Measurements from ENCODE around the gene GRID1.
A peak's percentile ranks its signal among the peaks of the same experiment; 100 is the strongest.

GRID1 gene

GRCh38 chr10:86265236-86265894 is 101.2 kb downstream of the GRID1 start:
- DNase-seq = peak in 1 of 2 donors; percentile 17

DNA sequence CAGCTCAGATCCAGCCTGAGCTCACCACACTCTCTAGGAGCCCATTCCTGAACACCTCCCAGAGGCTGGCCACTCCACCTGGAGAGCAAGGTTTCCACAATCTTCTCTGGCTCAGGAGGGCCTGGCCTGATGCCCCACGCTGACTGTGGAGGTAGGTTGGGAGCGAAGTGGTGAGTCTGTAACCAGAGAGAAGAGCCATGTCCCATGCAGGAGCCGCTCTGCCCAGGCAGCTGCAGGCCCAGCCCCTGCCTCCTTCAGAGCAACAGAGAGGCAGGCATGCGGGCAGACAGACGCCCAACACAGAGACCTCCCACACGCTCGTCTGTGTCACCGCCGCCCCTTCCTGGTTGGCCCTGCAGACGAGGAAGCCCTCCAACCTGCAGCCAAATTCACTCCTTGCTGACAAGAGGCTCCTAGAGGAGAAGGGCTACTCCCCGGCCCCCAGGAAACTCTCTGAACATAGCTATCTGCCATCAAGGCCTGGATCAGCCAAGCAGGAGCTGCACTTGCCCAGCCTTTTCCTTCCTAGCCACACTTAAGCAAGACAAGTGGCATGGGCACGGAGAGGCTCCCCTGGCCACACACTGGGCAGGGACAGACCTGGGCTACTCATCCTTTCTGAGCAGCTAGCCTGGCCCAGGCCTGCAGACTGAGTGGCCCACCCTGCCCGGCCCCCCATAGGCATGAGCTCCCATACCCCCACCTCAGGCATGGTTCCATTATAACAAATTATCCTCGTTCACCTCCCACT is 101.9 kb downstream of the GRID1 start:
- DNase-seq = no peak

DNA sequence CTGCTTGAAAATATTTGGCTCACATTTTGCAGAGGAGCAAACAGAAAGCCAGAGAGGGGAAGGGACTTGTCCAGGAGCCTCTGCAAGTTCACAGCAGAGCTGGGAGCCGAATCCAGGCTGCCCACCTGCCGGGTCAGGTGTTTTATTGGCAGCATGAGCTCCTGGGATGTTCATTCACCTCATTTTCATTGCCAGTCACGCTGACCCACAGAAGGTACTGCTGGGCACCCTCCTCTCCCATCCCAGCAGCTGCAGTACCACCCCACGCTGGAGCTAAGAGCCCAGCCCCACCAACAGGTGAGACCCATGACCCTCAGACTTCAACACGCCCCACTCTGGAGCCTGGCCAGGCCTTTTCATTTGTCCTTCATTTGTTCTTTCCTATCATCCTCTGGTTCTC is 102.7 kb downstream of the GRID1 start:
- no peak for DNase-seq

GRCh38 chr10:86263209-86263608 is 103.4 kb downstream of the GRID1 start:
- no peak for DNase-seq

DNA sequence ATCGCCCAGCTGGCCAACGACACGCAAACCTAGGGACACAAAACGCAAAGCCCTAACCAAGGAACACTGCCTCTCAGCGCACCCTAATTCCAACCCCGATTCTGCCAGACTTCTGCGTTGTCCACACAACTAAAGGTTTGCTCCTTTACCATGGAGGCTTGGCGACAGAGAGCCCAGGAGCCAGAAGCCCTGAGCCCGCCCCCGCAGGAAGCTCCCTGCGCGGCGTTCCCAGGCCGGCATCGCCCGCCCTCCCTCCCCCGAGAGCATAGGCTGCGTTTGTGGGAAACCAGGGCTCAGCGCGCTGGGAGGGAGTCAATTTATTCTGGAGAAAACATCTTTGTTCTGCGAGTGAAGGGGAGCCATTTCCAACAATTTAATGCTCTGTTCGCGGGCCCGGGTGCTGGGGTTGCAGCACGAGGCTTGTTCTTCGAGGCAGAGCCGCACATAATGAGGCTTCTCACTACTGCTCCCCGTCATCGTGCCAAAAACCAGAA is 103.9 kb downstream of the GRID1 start:
- no peak for DNase-seq

- peak in 1 of 2 donors; percentile 23 for DNase-seq
Observed at GRCh38 chr10:86261941-86262687, 104.5 kb downstream of the GRID1 start.

GRCh38 chr10:86261470-86261869 is 105.1 kb downstream of the GRID1 start:
- DNase-seq = no peak

GRCh38 chr10:86260564-86260963 is 106.0 kb downstream of the GRID1 start:
- DNase-seq = no peak

DNA sequence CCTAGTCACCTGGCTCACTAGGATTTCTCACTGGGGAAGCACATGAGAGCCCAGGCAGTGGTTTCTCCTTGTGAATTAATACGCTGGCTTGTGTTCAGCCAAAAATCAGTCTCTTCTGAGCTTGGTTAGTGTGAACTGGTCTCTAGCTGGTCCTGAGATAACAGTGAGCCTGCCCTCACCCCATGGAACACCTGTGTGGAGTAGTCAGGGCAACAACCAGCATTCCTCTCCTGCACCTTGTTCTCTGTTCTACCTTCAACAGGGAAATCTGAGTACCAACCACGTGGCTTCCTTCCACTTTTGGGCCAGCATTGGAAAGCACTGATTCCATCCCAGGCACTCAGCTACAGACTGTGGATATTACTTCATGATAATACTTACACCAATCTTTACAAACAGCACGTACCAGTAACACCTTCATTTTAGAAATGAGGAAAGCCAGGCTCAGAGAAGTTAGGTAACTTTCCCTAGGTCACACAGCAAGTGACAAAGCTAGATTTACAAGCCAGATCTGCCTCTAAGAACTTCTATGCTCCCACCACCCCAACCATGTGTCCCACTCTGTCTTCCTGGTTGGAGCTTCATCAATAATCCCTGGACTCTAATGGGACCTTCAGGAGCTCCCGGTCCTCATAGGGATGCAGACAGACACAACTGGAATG is 106.6 kb downstream of the GRID1 start:
- no peak for DNase-seq

GRCh38 chr10:86258941-86259340 is 107.7 kb downstream of the GRID1 start:
- DNase-seq = no peak

- peak in 1 of 2 donors; percentile 17 for DNase-seq
Observed at GRCh38 chr10:86258499-86258898, 108.1 kb downstream of the GRID1 start.

DNA sequence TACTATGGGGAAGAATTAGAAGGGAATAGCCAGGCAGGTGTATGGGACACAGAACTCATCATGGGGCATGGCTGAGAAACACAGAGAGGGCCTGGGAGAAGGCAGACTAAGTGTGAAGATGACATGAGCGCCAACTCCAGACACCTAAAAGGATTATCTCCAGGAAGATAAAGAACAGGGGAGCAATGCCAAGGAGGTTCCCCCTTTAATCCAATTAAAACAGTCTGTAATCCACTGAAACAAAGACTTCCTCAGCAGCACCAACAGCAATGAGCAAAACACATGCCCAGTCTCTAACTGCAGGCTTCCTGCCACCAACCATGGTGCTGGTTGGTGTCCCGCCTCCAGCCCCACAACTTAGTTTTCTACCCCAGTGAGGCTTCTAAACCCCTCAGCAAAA is 108.9 kb downstream of the GRID1 start:
- DNase-seq = no peak

- no peak for DNase-seq
Observed at GRCh38 chr10:86256690-86257315, 109.8 kb downstream of the GRID1 start.

DNA sequence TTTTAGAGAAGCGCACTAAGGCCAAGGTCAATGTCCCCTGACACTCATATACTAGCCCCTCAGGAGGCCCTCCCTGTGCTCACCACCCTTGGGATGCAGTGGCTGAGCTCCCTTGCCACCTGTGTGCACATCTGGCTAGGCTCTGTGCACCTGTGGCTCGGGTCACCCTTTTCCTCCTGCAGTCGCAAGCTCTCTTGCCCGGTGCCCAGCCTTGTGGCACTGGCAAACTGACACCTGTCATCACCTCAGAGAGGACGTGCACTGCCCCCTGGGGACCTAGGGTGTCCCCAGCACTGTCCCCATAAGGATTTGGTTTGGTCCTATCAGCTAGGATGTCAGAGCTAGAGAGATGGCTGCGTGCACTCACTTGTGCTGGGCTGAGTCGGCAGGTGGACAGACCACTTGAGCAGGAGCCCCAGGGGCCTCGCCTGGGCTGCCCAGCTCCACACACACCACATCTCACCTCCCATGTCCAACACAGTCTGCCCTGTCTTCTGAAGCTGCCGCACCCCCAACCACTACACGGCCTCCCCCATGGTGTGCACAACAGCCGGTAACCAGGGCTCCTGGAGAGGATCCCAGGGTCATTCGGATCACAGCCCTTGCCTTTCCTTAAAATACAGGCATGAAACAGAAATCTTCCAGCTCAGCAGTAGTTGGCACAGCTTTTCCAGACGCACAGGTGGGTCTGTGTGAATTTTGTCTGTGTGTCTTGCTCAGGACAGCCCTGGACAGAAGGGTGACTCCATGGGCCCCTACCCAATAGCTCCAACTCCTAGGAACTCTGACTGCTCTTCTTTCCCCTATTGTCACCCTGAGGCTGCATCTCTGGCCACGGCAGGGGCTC is 111.0 kb downstream of the GRID1 start:
- no peak for DNase-seq

DNA sequence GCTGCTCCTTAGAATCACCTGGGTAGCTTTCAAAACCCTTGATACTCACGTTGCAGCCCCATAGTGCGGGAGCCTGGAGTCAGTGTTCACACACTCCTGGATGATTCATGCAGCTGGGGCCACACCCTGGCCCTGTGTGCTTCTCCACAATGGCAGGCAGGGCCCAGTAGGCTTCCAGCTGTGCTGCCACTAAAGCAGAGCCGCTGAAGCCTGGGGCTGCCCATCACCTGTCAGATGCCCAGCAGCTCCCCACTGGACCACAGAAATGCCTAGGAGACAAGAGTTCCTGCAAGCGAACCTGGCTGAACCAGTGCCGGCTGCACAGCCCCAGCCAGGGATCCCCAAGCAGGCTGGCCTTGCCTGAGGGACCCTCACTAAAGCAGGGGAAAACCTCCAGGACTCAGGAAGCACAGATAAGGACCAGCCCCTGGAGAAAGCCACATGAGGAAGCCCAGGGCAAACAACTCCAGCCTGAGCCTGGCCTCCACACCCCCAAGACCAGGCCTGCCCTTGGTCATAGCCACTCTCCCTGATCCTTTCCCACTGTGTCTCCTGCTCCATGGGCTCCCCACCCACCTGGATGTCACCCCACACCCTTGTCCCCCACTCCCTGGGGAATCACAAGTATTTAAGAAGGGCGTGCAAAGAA is 111.9 kb downstream of the GRID1 start:
- no peak for DNase-seq

GRCh38 chr10:86254081-86254480 is 112.5 kb downstream of the GRID1 start:
- no peak for DNase-seq

- DNase-seq = peak; percentile 30 to 36
Observed at GRCh38 chr10:86253091-86254072, 113.2 kb downstream of the GRID1 start.

GRCh38 chr10:86252556-86252955 is 114.0 kb downstream of the GRID1 start:
- no peak for DNase-seq

- no peak for DNase-seq
Observed at GRCh38 chr10:86252079-86252478, 114.5 kb downstream of the GRID1 start.

- DNase-seq = no peak
Observed at GRCh38 chr10:86251426-86251825, 115.2 kb downstream of the GRID1 start.

All from inflammatory macrophage (primary cell).